Measurements from ENCODE around the gene POLR2C. TPM values are rescaled to one million over a fixed set of nuclear protein-coding genes. Genes with fewer than 3 reads are reported as not detected.

The POLR2C gene
- total RNA-seq, 1 experiment from 2014 or later = 85.6 TPM

DNA sequence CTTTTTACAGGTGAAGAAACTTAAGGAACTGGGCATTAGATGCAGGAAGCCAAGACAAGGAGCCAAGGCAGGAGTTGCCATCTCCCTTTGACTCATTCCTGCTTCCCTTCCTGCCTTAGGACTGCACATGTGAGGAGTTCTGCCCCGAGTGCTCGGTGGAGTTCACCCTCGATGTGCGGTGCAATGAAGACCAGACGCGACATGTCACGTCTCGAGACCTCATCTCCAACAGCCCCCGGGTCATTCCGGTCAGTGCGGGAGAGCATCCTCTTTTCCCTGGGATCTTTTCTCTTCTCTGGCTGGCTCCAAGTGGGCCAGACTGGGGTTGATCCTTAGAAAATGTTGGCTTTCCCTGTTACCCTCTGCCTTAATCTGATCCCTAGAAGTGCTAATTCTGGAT lies 6.6 kb downstream of the POLR2C start:
- Histone ChIP-seq H3K4ac (ENCODE audit: low read depth, low read length) (no peak overlapping the region), H3K56ac (ENCODE audit: insufficient read length, low read depth, low read length) (no peak overlapping the region), H3K23ac (ENCODE audit: insufficient read length, low read depth, low read length) (no peak overlapping the region), H3T11ph (ENCODE audit: low read length) (no peak overlapping the region), H2BK12ac (ENCODE audit: insufficient read length, low read depth, low read length) (no peak overlapping the region), H3K27me3 (ENCODE audit: insufficient read depth, low read length) (no peaks in the 10 kb centered on the region), H4K5ac (ENCODE audit: insufficient read length, low read depth, low read length) (no peak overlapping the region), H3K79me1 (ENCODE audit: insufficient read depth, low read depth, low read length, poor library complexity, severe bottlenecking) (no peaks in the 10 kb centered on the region), H2AK5ac (ENCODE audit: insufficient read length, low read length) (no peak overlapping the region), H3K23me2 (ENCODE audit: insufficient read length, low read depth, low read length, poor library complexity, severe bottlenecking) (no peaks in the 10 kb centered on the region), H4K8ac (replicated peaks; ENCODE audit: insufficient read length, low read depth, low read length) (no peak overlapping the region), H3K27ac (ENCODE audit: insufficient read length, low read depth, low read length) (no peak overlapping the region), H3K4me1 (ENCODE audit: insufficient read depth, low read length) (peaks cover 10% of the 10 kb centered on the region; the same call in 1 of the 2 replicates), H3K9me3 (ENCODE audit: control insufficient read depth, low read depth, low read length) (no peaks in the 10 kb centered on the region), H2BK20ac (ENCODE audit: low read depth, low read length, poor library complexity, severe bottlenecking) (no peak overlapping the region), H3K9ac (ENCODE audit: extremely low read depth, insufficient read length, low read length) (no peak overlapping the region), H2AFZ (ENCODE audit: low read length) (no peak overlapping the region), H3K4me2 (ENCODE audit: insufficient read depth, insufficient read length, low read length) (no peak overlapping the region), H2BK120ac (ENCODE audit: low read depth, low read length, poor library complexity, severe bottlenecking) (no peak overlapping the region), H2BK5ac (ENCODE audit: insufficient read length, low read length) (no peak overlapping the region), H4K20me1 (ENCODE audit: control insufficient read depth, insufficient read depth, insufficient read length) (no peaks in the 10 kb centered on the region), H3K79me2 (ENCODE audit: insufficient read depth, low read length) (no peaks in the 10 kb centered on the region), H3K14ac (ENCODE audit: insufficient read depth, low read length) (no peak overlapping the region), H2BK15ac (ENCODE audit: low read depth, low read length) (no peak overlapping the region), H4K91ac (ENCODE audit: insufficient read length, low read depth, low read length) (no peak overlapping the region), H3K18ac (ENCODE audit: insufficient read length, low read depth, low read length) (no peak overlapping the region)
- Mint-ChIP-seq H3K27me3 (ENCODE audit: low read depth) (no peaks in the 10 kb centered on the region), H3K4me1 (peaks cover 17 to 20% of the 10 kb centered on the region in 2 experiments), H3K9me3 (no peaks in the 10 kb centered on the region), H3K4me3 (no peak overlapping the region), H3K27ac (no peak overlapping the region), H3K36me3 (ENCODE audit: insufficient read depth in 1 of 3, low read depth in 3 of 3) (peaks cover 42 to 80% (median 73%) of the 10 kb centered on the region in 3 experiments)
- TF ChIP-seq, protein P1, sequence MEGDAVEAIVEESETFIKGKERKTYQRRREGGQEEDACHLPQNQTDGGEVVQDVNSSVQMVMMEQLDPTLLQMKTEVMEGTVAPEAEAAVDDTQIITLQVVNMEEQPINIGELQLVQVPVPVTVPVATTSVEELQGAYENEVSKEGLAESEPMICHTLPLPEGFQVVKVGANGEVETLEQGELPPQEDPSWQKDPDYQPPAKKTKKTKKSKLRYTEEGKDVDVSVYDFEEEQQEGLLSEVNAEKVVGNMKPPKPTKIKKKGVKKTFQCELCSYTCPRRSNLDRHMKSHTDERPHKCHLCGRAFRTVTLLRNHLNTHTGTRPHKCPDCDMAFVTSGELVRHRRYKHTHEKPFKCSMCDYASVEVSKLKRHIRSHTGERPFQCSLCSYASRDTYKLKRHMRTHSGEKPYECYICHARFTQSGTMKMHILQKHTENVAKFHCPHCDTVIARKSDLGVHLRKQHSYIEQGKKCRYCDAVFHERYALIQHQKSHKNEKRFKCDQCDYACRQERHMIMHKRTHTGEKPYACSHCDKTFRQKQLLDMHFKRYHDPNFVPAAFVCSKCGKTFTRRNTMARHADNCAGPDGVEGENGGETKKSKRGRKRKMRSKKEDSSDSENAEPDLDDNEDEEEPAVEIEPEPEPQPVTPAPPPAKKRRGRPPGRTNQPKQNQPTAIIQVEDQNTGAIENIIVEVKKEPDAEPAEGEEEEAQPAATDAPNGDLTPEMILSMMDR (conservative IDR thresholded peaks at IDR 0.05) = no peak
- DNase-seq = peak; percentile 7
- WGBS (ENCODE audit: extremely low coverage, insufficient read length, low lambda C conversion rate) = no CpG with 5 or more reads among the region's 11 CpGs

Data from H9 (cell line).